Coronary artery (tissue), 2 donors: ENCODE results near the gene NPAS3.

ENCODE experiments used
- DNase-seq: peaks from one replicate; pipeline ENCODE4 v3.0.0-alpha.2; 2017; ENCODE audit warnings: low spot score
- H3K27ac ChIP-seq, 2 donors: fragments of 200-600 bp; sonication (generic); one replicate each; pipeline ENCODE4 v1.5.1; 2016 to 2019
- H3K4me3 ChIP-seq: fragments of 200-600 bp; sonication (generic); 2 replicates; pipeline ENCODE4 v1.5.1; 2016; ENCODE audit warnings: mild to moderate bottlenecking, moderate library complexity
- CTCF ChIP-seq: fragments of 200-600 bp; sonication (generic); IDR thresholded peaks from one replicate; pipeline ENCODE4 v1.5.1; 2019; ENCODE audit warnings: antibody characterized with exemption

NPAS3 gene

DNA sequence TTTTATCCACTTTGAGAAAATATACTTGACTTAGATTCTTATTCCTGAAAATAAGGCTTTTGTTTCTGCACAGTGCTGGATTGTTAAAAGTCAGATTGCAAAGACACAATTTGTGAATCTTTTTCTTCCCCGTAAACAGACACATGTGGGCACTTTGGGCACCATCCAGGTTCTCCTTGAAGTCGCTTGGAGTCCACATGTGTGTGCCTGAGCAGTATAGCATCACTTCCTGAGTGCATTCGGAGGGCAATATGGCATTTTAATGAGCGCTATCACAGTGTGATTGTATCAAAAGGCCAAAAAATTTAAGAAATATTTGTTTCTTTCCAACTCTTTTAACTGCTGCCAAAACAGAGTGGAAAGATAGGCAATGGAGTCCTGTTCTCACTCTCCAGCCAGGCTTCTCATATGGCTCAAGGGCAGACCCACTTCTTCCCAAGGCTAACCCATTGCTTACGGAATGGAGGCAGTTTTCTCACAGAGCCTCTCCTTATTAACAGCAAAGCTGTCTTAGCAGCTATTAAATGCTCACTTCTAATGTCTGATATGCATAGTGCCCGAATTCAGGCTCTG is 615.1 kb downstream of the NPAS3 start:
- no peak overlapping the region for H3K27ac ChIP-seq
- H3K4me3 ChIP-seq = no peak overlapping the region
- TF ChIP-seq CTCF = no peak
- DNase-seq = no peak

DNA sequence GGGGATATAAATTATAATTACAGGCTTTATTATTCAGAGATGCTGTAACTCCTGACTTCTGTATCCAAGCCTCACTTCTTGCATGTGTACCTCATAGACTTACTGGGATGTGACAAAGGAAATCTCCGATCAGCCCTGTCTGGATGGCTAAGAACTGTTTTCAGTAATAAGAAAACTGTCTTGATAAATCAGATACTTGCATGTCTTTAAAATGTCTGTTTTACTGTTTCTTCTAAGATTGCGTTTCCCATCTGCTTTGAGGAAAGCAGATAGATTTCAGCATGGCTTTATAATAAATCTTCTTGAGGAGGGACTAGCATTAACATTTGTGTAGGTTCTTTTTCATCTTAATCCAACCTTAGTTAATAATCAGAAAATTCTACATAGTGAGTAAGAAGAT is 616.3 kb downstream of the NPAS3 start:
- DNase-seq = no peak
- H3K4me3 ChIP-seq = no peak overlapping the region
- no peak overlapping the region for H3K27ac ChIP-seq
- TF ChIP-seq CTCF = no peak

DNA sequence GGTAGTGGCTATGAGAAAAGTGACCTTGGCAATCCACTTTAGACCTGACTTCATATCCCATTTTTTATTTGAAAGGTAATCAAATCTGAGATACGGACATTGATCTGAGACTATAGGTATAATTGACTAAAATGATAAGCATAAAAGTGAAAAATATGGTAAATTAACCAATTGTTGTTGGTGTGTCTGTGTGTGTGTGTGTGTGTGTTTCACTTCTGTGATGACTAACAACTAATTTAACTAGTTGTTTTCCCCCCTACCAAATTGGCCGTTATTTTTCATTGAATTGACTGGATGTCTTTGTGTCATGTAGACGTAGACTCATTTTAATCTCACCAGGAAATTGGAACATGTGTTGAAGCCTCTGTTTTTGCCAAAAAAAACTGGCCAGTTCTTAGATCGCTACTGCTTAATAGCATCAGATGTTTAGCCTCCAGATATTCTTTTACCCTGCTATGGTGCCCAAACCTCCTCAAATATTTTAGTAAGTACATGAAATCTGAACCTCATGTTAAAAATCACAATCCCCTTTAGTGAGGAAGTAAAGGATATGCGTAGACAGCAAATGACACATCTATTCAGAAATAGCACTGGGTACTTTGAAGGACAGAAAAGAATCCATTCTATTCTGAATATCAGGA is 617.2 kb downstream of the NPAS3 start:
- no peak overlapping the region for H3K4me3 ChIP-seq
- DNase-seq = no peak
- no peak for TF ChIP-seq CTCF

GRCh38 chr14:33556382-33557121 is 617.9 kb downstream of the NPAS3 start:
- no peak for DNase-seq
- no peak for TF ChIP-seq CTCF
- no peak overlapping the region for H3K27ac ChIP-seq
- H3K4me3 ChIP-seq = no peak overlapping the region

More for the DNA sequence above, 617.2 kb downstream of the NPAS3 start:
- H3K27ac ChIP-seq = no peak overlapping the region

DNA sequence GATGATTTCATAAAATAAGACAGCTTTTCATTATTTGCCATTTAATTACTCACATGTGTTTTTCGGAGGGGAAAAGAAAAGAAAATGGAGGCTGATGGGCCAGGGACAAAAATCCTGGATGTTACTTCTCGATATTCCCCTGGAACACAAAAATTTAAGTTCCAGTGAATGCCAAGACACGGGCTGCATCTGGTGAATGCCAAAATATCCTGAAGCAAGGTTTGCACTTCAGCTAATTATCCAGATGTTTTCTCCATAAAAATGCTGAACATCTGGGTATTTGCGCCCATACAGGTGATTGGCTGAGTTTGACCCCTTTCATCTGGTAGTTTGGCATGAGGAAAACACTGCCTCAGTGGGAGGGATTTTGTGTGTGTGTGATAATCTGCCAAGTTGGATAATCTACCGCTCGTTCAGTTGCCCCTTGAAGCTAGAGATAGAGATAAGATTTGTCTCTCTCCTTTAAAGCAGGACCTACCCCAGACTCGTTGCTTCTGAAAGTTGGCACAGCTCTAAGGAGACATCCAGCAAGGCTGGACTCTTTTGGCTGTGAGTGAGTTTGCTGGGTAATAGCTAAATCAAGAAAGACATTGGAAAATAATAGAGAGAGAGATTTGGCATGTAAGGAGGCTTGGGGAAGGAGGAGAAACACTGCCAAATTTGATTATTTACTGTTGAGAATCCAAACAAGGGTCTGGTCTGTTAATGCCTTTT is 622.2 kb downstream of the NPAS3 start:
- no peak overlapping the region for H3K27ac ChIP-seq
- TF ChIP-seq CTCF = no peak
- DNase-seq = no peak
- no peak overlapping the region for H3K4me3 ChIP-seq

GRCh38 chr14:33561488-33562175 is 623.0 kb downstream of the NPAS3 start:
- Histone ChIP-seq H3K27ac (no peak overlapping the region), H3K4me3 (no peak overlapping the region)
- no peak for DNase-seq
- TF ChIP-seq CTCF = no peak
